Heart left ventricle (tissue), 13 donors: Measurements from ENCODE around the gene SYNE2.

Source experiments
- POLR2A ChIP-seq, 2 donors: fragments of 450-650 bp; IDR thresholded peaks; one replicate each; pipeline ENCODE4 v1.6.1; 2017; ENCODE audit warnings: antibody characterized with exemption in 2 of 2, mild to moderate bottlenecking in 2 of 2, moderate library complexity in 2 of 2
- TF ChIP-seq, protein P1 (sequence below), 12 donors: fragments of 200-600 bp; sonication (generic) in 4 of 12; IDR thresholded peaks; one replicate each; pipeline versions ENCODE4 v1.5.0 to v1.8.0; 2018 to 2022; ENCODE audit warnings: antibody characterized with exemption in 12 of 12, mild to moderate bottlenecking in 5 of 12
- donor health status: ischemic (EF 13 %, LVEDD 7.1; RV severe dilation, severe dysfunction).
- donor health status: DM: no; HTN: yes; CAD: no.
- donor health status: DM: no; HTN: no; CAD: no.
- donor health status: ischemic (EF 25% LVEDD 6.9; RV normal size, moderate dysfunction).
- donor health status: ischemic (EF 25% LVEDD 5.7; RV mildly dilated, moderate dysfunction).
- donor health status: ischemic (EF 35%, LVEDD 5.7; RV mildly dilated, moderate dysfunction).
- donor health status: nonischemic (EF 11% LVEDD 7.7; RV severe dilation, severe dysfunction).
- donor health status: DM: yes; HTN: yes; CAD: no.
- donor health status: PGD.
- donor health status: ischemic (EF 29% LVEDD 5.4; RV normal size, mild dysfunction).
- donor health status: nonischemic (EF 23%, LVEDD 6.1; RV moderate dilation, normal function).

DNA sequence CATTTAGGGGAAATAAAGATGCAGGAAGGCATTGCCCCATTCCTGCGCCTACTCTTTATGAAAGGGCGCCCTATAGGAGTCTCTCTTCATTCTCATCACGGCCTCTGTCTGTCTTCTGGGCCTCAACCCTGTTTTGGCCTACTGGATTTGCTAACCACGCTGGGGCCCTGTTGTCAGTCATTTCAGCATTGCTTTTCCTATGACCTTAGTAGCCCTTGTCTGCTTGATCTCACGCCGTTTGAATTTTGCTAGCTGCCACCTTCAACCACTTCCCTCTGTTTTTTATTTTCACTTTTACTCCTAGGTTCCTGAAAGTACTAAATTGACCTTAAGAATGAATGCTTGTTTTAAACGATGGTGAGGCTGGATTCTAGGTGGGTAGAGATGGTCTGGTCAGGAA is 139.0 kb downstream of the SYNE2 start:
- TF ChIP-seq, protein P1, sequence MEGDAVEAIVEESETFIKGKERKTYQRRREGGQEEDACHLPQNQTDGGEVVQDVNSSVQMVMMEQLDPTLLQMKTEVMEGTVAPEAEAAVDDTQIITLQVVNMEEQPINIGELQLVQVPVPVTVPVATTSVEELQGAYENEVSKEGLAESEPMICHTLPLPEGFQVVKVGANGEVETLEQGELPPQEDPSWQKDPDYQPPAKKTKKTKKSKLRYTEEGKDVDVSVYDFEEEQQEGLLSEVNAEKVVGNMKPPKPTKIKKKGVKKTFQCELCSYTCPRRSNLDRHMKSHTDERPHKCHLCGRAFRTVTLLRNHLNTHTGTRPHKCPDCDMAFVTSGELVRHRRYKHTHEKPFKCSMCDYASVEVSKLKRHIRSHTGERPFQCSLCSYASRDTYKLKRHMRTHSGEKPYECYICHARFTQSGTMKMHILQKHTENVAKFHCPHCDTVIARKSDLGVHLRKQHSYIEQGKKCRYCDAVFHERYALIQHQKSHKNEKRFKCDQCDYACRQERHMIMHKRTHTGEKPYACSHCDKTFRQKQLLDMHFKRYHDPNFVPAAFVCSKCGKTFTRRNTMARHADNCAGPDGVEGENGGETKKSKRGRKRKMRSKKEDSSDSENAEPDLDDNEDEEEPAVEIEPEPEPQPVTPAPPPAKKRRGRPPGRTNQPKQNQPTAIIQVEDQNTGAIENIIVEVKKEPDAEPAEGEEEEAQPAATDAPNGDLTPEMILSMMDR (IDR thresholded peaks at IDR 0.05) = no peak
- TF ChIP-seq POLR2A (IDR thresholded peaks at IDR 0.05) = no peak
